MM.1S (cell line): Measurements from ENCODE around the gene ZDHHC8.

Experiments used
- DNase-seq: peaks from one replicate; pipeline ENCODE4 v3.0.0-alpha.2; 2015
- H2AFZ ChIP-seq: fragments of 300-600 bp; sonication (generic); 2 replicates; pipeline ENCODE4 v1.6.0; 2016; ENCODE audit warnings: antibody characterized with exemption, low read length
- H3F3A ChIP-seq: fragments of 300-600 bp; sonication (generic); 2 replicates; pipeline ENCODE4 v1.6.1; 2016; ENCODE audit warnings: mild to moderate bottlenecking, antibody characterized with exemption, low read length, moderate library complexity, mixed read lengths; ENCODE audit not compliant: insufficient read depth
- H3K27ac ChIP-seq: fragments of 300-600 bp; sonication (generic); 2 replicates; pipeline ENCODE4 v1.5.1; 2016; ENCODE audit warnings: mild to moderate bottlenecking, low read length
- H3K27me3 ChIP-seq: fragments of 300-600 bp; sonication (generic); replicated peaks from 2 replicates; pipeline ENCODE4 v1.6.0; 2016; ENCODE audit warnings: low read length; ENCODE audit not compliant: insufficient read depth
- H3K36me3 ChIP-seq: fragments of 300-600 bp; sonication (generic); replicated peaks from 2 replicates; pipeline ENCODE4 v1.6.1; 2016; ENCODE audit warnings: mild to moderate bottlenecking, low read length, mixed read lengths; ENCODE audit not compliant: insufficient read depth
- H3K4me1 ChIP-seq: fragments of 300-600 bp; sonication (generic); 2 replicates; pipeline ENCODE4 v1.6.1; 2016; ENCODE audit warnings: low read length, mixed read lengths
- H3K4me2 ChIP-seq: fragments of 300-600 bp; sonication (generic); 2 replicates; pipeline ENCODE4 v1.6.0; 2016; ENCODE audit warnings: low read depth, low read length
- H3K4me3 ChIP-seq: fragments of 300-600 bp; sonication (generic); 2 replicates; pipeline ENCODE4 v1.5.1; 2016; ENCODE audit warnings: low read length, mixed read lengths
- H3K79me2 ChIP-seq: fragments of 300-600 bp; sonication (generic); 2 replicates; pipeline ENCODE4 v1.6.1; 2016; ENCODE audit warnings: mixed run types, low read length, mixed read lengths
- H3K9ac ChIP-seq: fragments of 300-600 bp; sonication (generic); 2 replicates; pipeline ENCODE4 v1.6.1; 2016; ENCODE audit warnings: low read length, mixed read lengths
- H3K9me2 ChIP-seq: fragments of 300-600 bp; sonication (generic); replicated peaks from 2 replicates; pipeline ENCODE4 v1.6.1; 2016; ENCODE audit warnings: mild to moderate bottlenecking, low read length, mixed read lengths; ENCODE audit not compliant: insufficient read depth
- H3K9me3 ChIP-seq: fragments of 300-600 bp; sonication (generic); replicated peaks from 2 replicates; pipeline ENCODE4 v1.6.1; 2016; ENCODE audit warnings: mild to moderate bottlenecking, low read length, mixed read lengths; ENCODE audit not compliant: insufficient read depth
- H4K20me1 ChIP-seq: fragments of 300-600 bp; sonication (generic); 2 replicates; pipeline ENCODE4 v1.6.1; 2016; ENCODE audit warnings: mild to moderate bottlenecking, low read length, moderate library complexity, mixed read lengths; ENCODE audit not compliant: insufficient read depth
- CTCF ChIP-seq: fragments of 300-600 bp; sonication (generic); IDR thresholded peaks from 2 replicates; pipeline ENCODE4 v1.5.1; 2016; ENCODE audit warnings: antibody characterized with exemption, low read length, mixed read lengths
- EZH2 ChIP-seq: fragments of 300-600 bp; sonication (generic); optimal IDR thresholded peaks from 2 replicates; pipeline ENCODE3; 2017; ENCODE audit warnings: low read depth, mild to moderate bottlenecking, antibody characterized with exemption, low read length, mixed read lengths
- EZH2phosphoT487 ChIP-seq: fragments of 300-600 bp; sonication (generic); IDR thresholded peaks from 2 replicates; pipeline ENCODE4 v1.6.1; 2018; ENCODE audit warnings: antibody characterized with exemption, low read length

ZDHHC8 gene

DNA sequence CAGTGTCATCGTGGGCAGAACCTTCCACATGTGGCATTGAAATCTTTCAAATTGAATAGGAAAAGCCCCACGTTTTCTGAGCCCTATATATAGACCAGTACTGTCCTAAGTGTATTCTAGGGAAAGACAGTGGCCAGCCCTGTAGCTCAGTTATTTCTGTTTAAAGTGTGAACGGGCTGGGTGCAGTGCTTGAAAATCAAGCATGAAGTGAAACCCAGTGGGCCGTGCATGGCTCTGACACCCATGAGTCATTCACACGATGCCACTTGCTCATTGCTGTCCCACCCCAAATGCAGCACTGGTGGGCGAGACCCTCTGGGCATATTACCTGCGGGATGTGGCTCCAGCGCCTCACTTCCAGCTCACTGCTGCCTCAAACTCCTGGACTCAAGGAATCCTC is 49.0 kb downstream of the ZDHHC8 start:
- Histone ChIP-seq H3K4me3 (no peak overlapping the region), H3K36me3 (no peaks in the 10 kb centered on the region), H3K27me3 (peaks cover 96% of the 10 kb centered on the region), H3K9me2 (no peaks in the 10 kb centered on the region), H4K20me1 (no peaks in the 10 kb centered on the region), H3K4me2 (no peak overlapping the region), H3K27ac (no peak overlapping the region), H3K79me2 (no peaks in the 10 kb centered on the region), H2AFZ (no peak overlapping the region), H3K9ac (no peak overlapping the region), H3F3A (no peaks in the 10 kb centered on the region), H3K4me1 (no peaks in the 10 kb centered on the region), H3K9me3 (no peaks in the 10 kb centered on the region)
- TF ChIP-seq CTCF (no peak), EZH2 (no peak), EZH2phosphoT487 (no peak)
- DNase-seq, result no peak

- Histone ChIP-seq H3K9ac (no peak overlapping the region), H3K4me1 (no peaks in the 10 kb centered on the region), H3K27ac (no peak overlapping the region), H3K27me3 (peaks cover 97% of the 10 kb centered on the region), H3F3A (no peaks in the 10 kb centered on the region), H3K4me2 (no peak overlapping the region), H2AFZ (no peak overlapping the region), H3K4me3 (no peak overlapping the region), H3K36me3 (no peaks in the 10 kb centered on the region), H3K9me3 (no peaks in the 10 kb centered on the region), H3K79me2 (no peaks in the 10 kb centered on the region), H4K20me1 (no peaks in the 10 kb centered on the region), H3K9me2 (no peaks in the 10 kb centered on the region)
- TF ChIP-seq CTCF (no peak), EZH2phosphoT487 (no peak), EZH2 (no peak)
- no peak for DNase-seq
These were observed 49.7 kb downstream of the ZDHHC8 start for GRCh38 chr22:20181194-20181883.

GRCh38 chr22:20181884-20182236 is 50.3 kb downstream of the ZDHHC8 start:
- no peak overlapping the region for H3K4me3 ChIP-seq

More at GRCh38 chr22:20181884-20182236, 50.3 kb downstream of the ZDHHC8 start:
- H2AFZ ChIP-seq, result no peak overlapping the region
- no peak overlapping the region for H3K4me2 ChIP-seq
- H3K9ac ChIP-seq, result no peak overlapping the region
- DNase-seq, result no peak
- no peaks in the 10 kb centered on the region for H4K20me1 ChIP-seq
- no peaks in the 10 kb centered on the region for H3K36me3 ChIP-seq
- H3F3A ChIP-seq, result no peaks in the 10 kb centered on the region
- TF ChIP-seq CTCF (no peak), EZH2phosphoT487 (no peak), EZH2 (no peak)
- no peak overlapping the region for H3K27ac ChIP-seq
- no peaks in the 10 kb centered on the region for H3K4me1 ChIP-seq
- no peaks in the 10 kb centered on the region for H3K9me2 ChIP-seq
- H3K79me2 ChIP-seq, result no peaks in the 10 kb centered on the region
- peaks cover 97% of the 10 kb centered on the region for H3K27me3 ChIP-seq
- no peaks in the 10 kb centered on the region for H3K9me3 ChIP-seq
